Measurements from ENCODE around the gene GABRR2.

GRCh38 chr6:89324304-89324703 lies 9.2 kb upstream of the GABRR2 start:
- TF ChIP-seq POLR2A (IDR thresholded peaks at IDR 0.05): no peak
- no peak for TF ChIP-seq CTCF (IDR thresholded peaks at IDR 0.05)

All from prostate gland (tissue), 2 donors.